GM19239 (cell line): ENCODE measurements around the gene HPS3.
"Not testable (repeated sequence)": the region's sequence is repeated elsewhere in the genome, so short reads cannot be mapped to it uniquely, and the experiment has no call there.

Experiments used
- DNase-seq: peaks from one replicate; pipeline ENCODE4 v3.0.0; 2011; ENCODE audit warnings: low spot score; ENCODE audit not compliant: insufficient read length
- FAIRE-seq: peaks from 2 replicates; lab custom pipeline; 2011; peaks lifted over from hg19 to GRCh38; lab: Jason Lieb, UNC

The HPS3 gene

GRCh38 chr3:149181182-149181581, 51.7 kb downstream of the HPS3 start:
- FAIRE-seq (no peak), DNase-seq (no peak)

- FAIRE-seq = no peak
- DNase-seq = no peak
Observed at GRCh38 chr3:149186219-149186618, 56.8 kb downstream of the HPS3 start.

GRCh38 chr3:149186721-149187120, 57.3 kb downstream of the HPS3 start:
- no peak for DNase-seq
- FAIRE-seq = no peak

- DNase-seq = no peak
Observed at GRCh38 chr3:149188494-149188893, 59.1 kb downstream of the HPS3 start.

GRCh38 chr3:149195221-149195620, 65.8 kb downstream of the HPS3 start:
- DNase-seq = no peak
- no peak for FAIRE-seq

More at GRCh38 chr3:149188494-149188893, 59.1 kb downstream of the HPS3 start:
- no peak for FAIRE-seq

- DNase-seq, FAIRE-seq: not testable (repeated sequence)
Observed at GRCh38 chr3:149196805-149197592, 67.6 kb downstream of the HPS3 start.

- FAIRE-seq = no peak
Observed at GRCh38 chr3:149197669-149198068, 68.2 kb downstream of the HPS3 start.

GRCh38 chr3:149198611-149199010, 69.2 kb downstream of the HPS3 start:
- no peak for FAIRE-seq
- no peak for DNase-seq

More at GRCh38 chr3:149197669-149198068, 68.2 kb downstream of the HPS3 start:
- DNase-seq = no peak

GRCh38 chr3:149199474-149199873, 70.0 kb downstream of the HPS3 start:
- FAIRE-seq (no peak), DNase-seq (no peak)

GRCh38 chr3:149203758-149204157, 74.3 kb downstream of the HPS3 start:
- FAIRE-seq = peak; percentile 90
- peak; percentile 18 for DNase-seq

GRCh38 chr3:149204390-149204991, 75.1 kb downstream of the HPS3 start:
- DNase-seq (no peak), FAIRE-seq (no peak)

- DNase-seq = no peak
- no peak for FAIRE-seq
Observed at GRCh38 chr3:149207475-149207874, 78.0 kb downstream of the HPS3 start.

- DNase-seq = no peak
- no peak for FAIRE-seq
Observed at GRCh38 chr3:149209431-149209830, 80.0 kb downstream of the HPS3 start.

GRCh38 chr3:149212386-149212785, 82.9 kb downstream of the HPS3 start:
- no peak for FAIRE-seq

GRCh38 chr3:149214702-149215101, 85.3 kb downstream of the HPS3 start:
- DNase-seq = no peak
- FAIRE-seq = no peak

More at GRCh38 chr3:149212386-149212785, 82.9 kb downstream of the HPS3 start:
- no peak for DNase-seq

GRCh38 chr3:149215515-149215914, 86.1 kb downstream of the HPS3 start:
- FAIRE-seq = no peak
- DNase-seq = no peak

- DNase-seq = no peak
Observed at GRCh38 chr3:149216193-149216869, 86.9 kb downstream of the HPS3 start.

GRCh38 chr3:149217347-149217746, 87.9 kb downstream of the HPS3 start:
- FAIRE-seq (peak; percentile 21), DNase-seq (no peak)

More at GRCh38 chr3:149216193-149216869, 86.9 kb downstream of the HPS3 start:
- FAIRE-seq = no peak

GRCh38 chr3:149219380-149220121, 90.1 kb downstream of the HPS3 start:
- not testable (repeated sequence) for DNase-seq, FAIRE-seq

- DNase-seq (no peak), FAIRE-seq (no peak)
Observed at GRCh38 chr3:149221783-149222517, 92.5 kb downstream of the HPS3 start, which contains the start of gene CP. Gene CP (minus strand): TSS chr3:149221829. CDS start chr3:149221792, 37 bp downstream.
